Peyer's patch (tissue), 4 donors: Measurements from ENCODE around the gene ZNF417.

Experiments used
- POLR2A ChIP-seq, 2 donors: fragments of 450-650 bp; IDR thresholded peaks; one replicate each; pipeline ENCODE4 v1.5.1; 2017; ENCODE audit warnings: antibody characterized with exemption in 2 of 2, mild to moderate bottlenecking in 2 of 2, moderate library complexity in 2 of 2
- TF ChIP-seq, protein P1 (sequence below), 6 experiments: fragments of 450-650 bp in 4 of 6; fragments of 200-600 bp in 2 of 6; sonication (generic) in 1 of 6; IDR thresholded peaks; one replicate each; pipeline ENCODE4 v1.5.1; 2017 to 2019; ENCODE audit warnings: antibody characterized with exemption in 6 of 6, mild to moderate bottlenecking in 3 of 6, moderate library complexity in 1 of 6

DNA sequence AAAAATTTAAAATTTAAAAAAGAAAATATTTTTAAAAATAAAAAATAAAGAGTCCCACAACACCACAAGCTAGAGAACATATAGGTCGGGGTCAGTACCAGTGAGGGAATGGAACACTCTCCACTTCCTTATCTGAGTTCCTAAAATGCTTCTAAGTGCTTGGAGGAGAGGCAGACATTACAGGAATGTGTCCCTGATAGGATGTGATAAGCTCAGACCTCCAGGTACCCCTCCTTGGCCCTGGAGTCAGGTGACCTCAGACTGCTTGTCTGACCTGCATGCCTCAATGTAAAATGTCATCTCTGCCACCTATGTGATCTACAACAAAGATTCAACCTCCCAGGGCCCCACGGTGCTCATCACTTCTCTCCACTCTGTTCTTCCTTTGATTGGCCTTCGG, 30.3 kb downstream of the ZNF417 start:
- TF ChIP-seq, protein P1, sequence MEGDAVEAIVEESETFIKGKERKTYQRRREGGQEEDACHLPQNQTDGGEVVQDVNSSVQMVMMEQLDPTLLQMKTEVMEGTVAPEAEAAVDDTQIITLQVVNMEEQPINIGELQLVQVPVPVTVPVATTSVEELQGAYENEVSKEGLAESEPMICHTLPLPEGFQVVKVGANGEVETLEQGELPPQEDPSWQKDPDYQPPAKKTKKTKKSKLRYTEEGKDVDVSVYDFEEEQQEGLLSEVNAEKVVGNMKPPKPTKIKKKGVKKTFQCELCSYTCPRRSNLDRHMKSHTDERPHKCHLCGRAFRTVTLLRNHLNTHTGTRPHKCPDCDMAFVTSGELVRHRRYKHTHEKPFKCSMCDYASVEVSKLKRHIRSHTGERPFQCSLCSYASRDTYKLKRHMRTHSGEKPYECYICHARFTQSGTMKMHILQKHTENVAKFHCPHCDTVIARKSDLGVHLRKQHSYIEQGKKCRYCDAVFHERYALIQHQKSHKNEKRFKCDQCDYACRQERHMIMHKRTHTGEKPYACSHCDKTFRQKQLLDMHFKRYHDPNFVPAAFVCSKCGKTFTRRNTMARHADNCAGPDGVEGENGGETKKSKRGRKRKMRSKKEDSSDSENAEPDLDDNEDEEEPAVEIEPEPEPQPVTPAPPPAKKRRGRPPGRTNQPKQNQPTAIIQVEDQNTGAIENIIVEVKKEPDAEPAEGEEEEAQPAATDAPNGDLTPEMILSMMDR (IDR thresholded peaks at IDR 0.05), result no peak
- no peak for TF ChIP-seq POLR2A (IDR thresholded peaks at IDR 0.05)
